GM11168 (cell line): Measurements from ENCODE around the gene MYLK2.

Source experiments
- in situ Hi-C: fragments of 300-500 bp; cut with MboI; formaldehyde crosslinking; loops from one replicate; pipeline ENCODE4 v1.12.0; 2022; ENCODE audit warnings: low sequenced_read_pairs; ENCODE audit not compliant: unreplicated experiment

Gene MYLK2

GRCh38 chr20:31833931-31834521 is 14.9 kb downstream of the MYLK2 start:
- in situ Hi-C loops, result no loop called here

- in situ Hi-C loops, result no loop called here
These were observed 16.4 kb downstream of the MYLK2 start for GRCh38 chr20:31835554-31835953.

- in situ Hi-C loops, result no loop called here
These were observed 17.1 kb downstream of the MYLK2 start for GRCh38 chr20:31835977-31836852.

GRCh38 chr20:31836853-31837608 is 17.9 kb downstream of the MYLK2 start:
- in situ Hi-C loops, result no loop called here

GRCh38 chr20:31837896-31838397 is 18.8 kb downstream of the MYLK2 start:
- in situ Hi-C loops, result no loop called here

GRCh38 chr20:31838646-31839292 is 19.6 kb downstream of the MYLK2 start:
- in situ Hi-C loops, result no loop called here

- in situ Hi-C loops, result no loop called here
These were observed 20.8 kb downstream of the MYLK2 start for GRCh38 chr20:31839782-31840487.

GRCh38 chr20:31840906-31841816 is 22.0 kb downstream of the MYLK2 start:
- in situ Hi-C loops, result no loop called here

- in situ Hi-C loops, result no loop called here
These were observed 22.8 kb downstream of the MYLK2 start for GRCh38 chr20:31841928-31842327.

- in situ Hi-C loops, result no loop called here
These were observed 23.5 kb downstream of the MYLK2 start for GRCh38 chr20:31842471-31843157.

- in situ Hi-C loops, result no loop called here
These were observed 24.1 kb downstream of the MYLK2 start for GRCh38 chr20:31843288-31843687.

GRCh38 chr20:31843881-31844280 is 24.7 kb downstream of the MYLK2 start:
- in situ Hi-C loops, result no loop called here

- in situ Hi-C loops, result no loop called here
These were observed 25.7 kb downstream of the MYLK2 start for GRCh38 chr20:31844737-31845299.

GRCh38 chr20:31845300-31845863 is 26.2 kb downstream of the MYLK2 start, which contains the start of gene FOXS1:
Gene FOXS1, minus strand, starts transcription at chr20:31845604. Its CDS starts 62 bp downstream, at chr20:31845542.
- in situ Hi-C loops, result no loop called here

- in situ Hi-C loops, result no loop called here
These were observed 27.6 kb downstream of the MYLK2 start for GRCh38 chr20:31846793-31847138.

- in situ Hi-C loops, result no loop called here
These were observed 29.2 kb downstream of the MYLK2 start for GRCh38 chr20:31848088-31848999.
